ENCODE data around the gene ZC2HC1B. TPM values are rescaled to one million over a fixed set of nuclear protein-coding genes. Genes with fewer than 3 reads are reported as not detected.

Gene ZC2HC1B
- total and polyA plus RNA-seq, 2 of the 8 experiments (the other 6 are each of a cell fraction or from before 2014, with no cell fraction given), result not detected

- WGBS, 2 experiments (ENCODE audit: extremely low coverage in 1 of 2, insufficient coverage in 1 of 2, insufficient read length in 1 of 2, insufficient replicate concordance in 2 of 2, low coverage in 1 of 2, low lambda C conversion rate in 2 of 2, missing lambda C conversion rate in 1 of 2), result 90% methylated on average over 6 of the region's 6 CpGs; no CpG with 5 or more reads in 1 of the 2 experiments
These were observed 23.5 kb upstream of the ZC2HC1B start for GRCh38 chr6:143840595-143841265.

More at GRCh38 chr6:143840595-143841265, 23.5 kb upstream of the ZC2HC1B start:
- Histone ChIP-seq H4K91ac (replicated peaks; ENCODE audit: insufficient read length, low read length) (no peak overlapping the region), H3K27me3 (replicated peaks in 1 of 4; ENCODE audit: control insufficient read depth in 3 of 4, extremely low read depth in 1 of 4, insufficient read depth in 3 of 4, low read length in 3 of 4) (no peaks in the 10 kb centered on the region; a peak in 1 of 7 replicates), H3K14ac (ENCODE audit: insufficient read length) (no peak overlapping the region), H3K18ac (ENCODE audit: extremely low read depth, low read length) (no peak overlapping the region), H4K8ac (ENCODE audit: extremely low read depth, insufficient read depth, low read length) (no peak overlapping the region; the same call in 1 of the 2 replicates), H2BK120ac (replicated peaks; ENCODE audit: low read depth, low read length) (no peak overlapping the region), H3K79me2 (ENCODE audit: control insufficient read depth in 1 of 2, insufficient read depth in 2 of 2, low read length in 2 of 2) (peaks cover 5 to 25% of the 10 kb centered on the region in 2 experiments; a peak in 3 of 4 replicates), H3K56ac (replicated peaks; ENCODE audit: insufficient read length, low read depth, low read length) (no peak overlapping the region), H3K27ac (ENCODE audit: low read depth, low read length) (no peak overlapping the region), H3K4ac (replicated peaks; ENCODE audit: insufficient read length, low read depth, low read length) (no peak overlapping the region), H3K23me2 (ENCODE audit: low read depth, low read length) (no peaks in the 10 kb centered on the region; the same call in 1 of the 2 replicates), H2BK5ac (ENCODE audit: low read depth, low read length) (no peak overlapping the region), H3K9ac (replicated peaks in 1 of 4; ENCODE audit: extremely low read depth in 1 of 4, low read depth in 3 of 4, low read length in 3 of 4) (no peak overlapping the region), H3K23ac (ENCODE audit: insufficient read length) (no peak overlapping the region), H2BK20ac (ENCODE audit: low read length) (no peak overlapping the region), H3K36me3 (ENCODE audit: control insufficient read depth in 2 of 4, insufficient read depth in 4 of 4, low read length in 3 of 4) (peaks cover 0 to 14% (median 8%) of the 10 kb centered on the region in 4 experiments; a peak in 4 of 8 replicates), H2BK15ac (ENCODE audit: low read length) (no peak overlapping the region), H4K20me1 (replicated peaks in 1 of 2; ENCODE audit: control insufficient read depth in 1 of 2, insufficient read depth in 2 of 2, low read length in 2 of 2) (peaks cover 0 to 1% of the 10 kb centered on the region in 2 experiments), H2BK12ac (ENCODE audit: low read depth, low read length) (no peak overlapping the region; the same call in 1 of the 2 replicates), H2AFZ (ENCODE audit: low read length) (no peak overlapping the region), H3K79me1 (ENCODE audit: low read depth, low read length) (0 out of 2 replicates have a peak, but pooled peaks cover 5% of the 10 kb centered on the region), H2AK5ac (ENCODE audit: low read depth, low read length) (0 out of 2 replicates have a peak overlapping the region, but pooled peaks have one; percentile 10), H3K4me1 (replicated peaks in 1 of 4; ENCODE audit: control insufficient read depth in 3 of 4, insufficient read depth in 4 of 4, low read length in 3 of 4) (0 out of 7 replicates have a peak, but pooled peaks cover 0 to 2% (median 0%) of the 10 kb centered on the region in 4 experiments), H3K4me2 (ENCODE audit: insufficient read depth in 1 of 2, low read depth in 2 of 2, low read length in 2 of 2) (no peak overlapping the region), H4K5ac (ENCODE audit: insufficient read length, low read depth, low read length) (no peak overlapping the region), H3K4me3 (ENCODE audit: extremely low read depth in 1 of 4, insufficient read depth in 2 of 4, low read depth in 3 of 4, low read length in 4 of 4) (no peak overlapping the region), H3K9me3 (ENCODE audit: insufficient read depth in 2 of 2, low read depth in 1 of 2, low read length in 1 of 2) (no peaks in the 10 kb centered on the region)
- ChIA-PET CTCF (ENCODE audit: partially characterized antibody) (interaction anchor here (0.5 to 1.1 kb wide), 4 partner anchors 34 to 1395 kb away, joined by 3 to 5 read pairs (median 4); no protein-coding TSS in a partner anchor), POLR2A (ENCODE audit: partially characterized antibody) (no interaction called here)
- DNase-seq (ENCODE audit: low read depth in 1 of 2, low spot score in 2 of 2) (no peak), FAIRE-seq (no peak)
- TF ChIP-seq GABPA (IDR thresholded peaks at IDR 0.05; ENCODE audit: borderline replicate concordance, insufficient read depth, low read length) (no peak), PHF8 (conservative IDR thresholded peaks at IDR 0.05; ENCODE audit: low read depth, low read length) (no peak), EGR1 (IDR thresholded peaks at IDR 0.05; ENCODE audit: borderline replicate concordance, low read depth, low read length) (no peak), CHD1 (IDR thresholded peaks at IDR 0.05; ENCODE audit: low read depth, low read length) (no peak), JUN (IDR thresholded peaks at IDR 0.05; ENCODE audit: low read depth, low read length) (no peak), CHD2 (IDR thresholded peaks at IDR 0.05; ENCODE audit: low read length) (no peak)
- TF ChIP-seq, protein P1, sequence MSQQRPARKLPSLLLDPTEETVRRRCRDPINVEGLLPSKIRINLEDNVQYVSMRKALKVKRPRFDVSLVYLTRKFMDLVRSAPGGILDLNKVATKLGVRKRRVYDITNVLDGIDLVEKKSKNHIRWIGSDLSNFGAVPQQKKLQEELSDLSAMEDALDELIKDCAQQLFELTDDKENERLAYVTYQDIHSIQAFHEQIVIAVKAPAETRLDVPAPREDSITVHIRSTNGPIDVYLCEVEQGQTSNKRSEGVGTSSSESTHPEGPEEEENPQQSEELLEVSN (IDR thresholded peaks at IDR 0.05), result no peak
